ENCODE results near the gene RFNG. TPM values are rescaled to one million over a fixed set of nuclear protein-coding genes. Genes with fewer than 3 reads are reported as not detected.
A peak's percentile ranks its signal among the peaks of the same experiment; 100 is the strongest.

The RFNG gene
- total and polyA plus RNA-seq, 2 of the 13 experiments (the other 11 are each of a cell fraction or from before 2014, with no cell fraction given): 61.4 to 64.0 TPM

GRCh38 chr17:82013772-82014321 is 37.8 kb downstream of the RFNG start (continued):
- TF ChIP-seq KLF6 (CRISPR knock-in tag; IDR thresholded peaks at IDR 0.05): no peak
- no peak for TF ChIP-seq NCOR1 (IDR thresholded peaks at IDR 0.05; ENCODE audit: borderline replicate concordance, low read length)
- no peak for TF ChIP-seq ZNF841 (CRISPR knock-in tag; IDR thresholded peaks at IDR 0.05; ENCODE audit: borderline replicate concordance)
- TF ChIP-seq WIZ (CRISPR knock-in tag; IDR thresholded peaks at IDR 0.05): no peak
- TF ChIP-seq ZFX (CRISPR knock-in tag; IDR thresholded peaks at IDR 0.05; ENCODE audit: low read depth): peak; percentile 75
- no peak for TF ChIP-seq ZNF598 (CRISPR knock-in tag; IDR thresholded peaks at IDR 0.05; ENCODE audit: borderline replicate concordance)
- TF ChIP-seq ZNF280B (CRISPR knock-in tag; IDR thresholded peaks at IDR 0.05; ENCODE audit: borderline replicate concordance): 0 out of 2 replicates have a peak, but pooled peaks have one; percentile 22
- peak; percentile 41; the same call in 1 of the 2 replicates for TF ChIP-seq SAP130 (CRISPR knock-in tag; IDR thresholded peaks at IDR 0.05; ENCODE audit: low read depth)
- no peak for TF ChIP-seq RBAK (CRISPR knock-in tag; IDR thresholded peaks at IDR 0.05)
- TF ChIP-seq MYNN (CRISPR knock-in tag; IDR thresholded peaks at IDR 0.05; ENCODE audit: low read depth): no peak
- no peak for TF ChIP-seq SNAPC4 (CRISPR knock-in tag; IDR thresholded peaks at IDR 0.05)
- TF ChIP-seq DR1 (CRISPR knock-in tag; IDR thresholded peaks at IDR 0.05): no peak
- no peak for TF ChIP-seq TIGD3 (CRISPR knock-in tag; IDR thresholded peaks at IDR 0.05; ENCODE audit: borderline replicate concordance)
- TF ChIP-seq REL (CRISPR knock-in tag; conservative IDR thresholded peaks at IDR 0.05): no peak
- TF ChIP-seq ZBTB4 (CRISPR knock-in tag; IDR thresholded peaks at IDR 0.05; ENCODE audit: borderline replicate concordance): no peak
- no peak for TF ChIP-seq FOXK1 (CRISPR knock-in tag; IDR thresholded peaks at IDR 0.05; ENCODE audit: borderline replicate concordance, low read depth)
- TF ChIP-seq ZNF547 (CRISPR knock-in tag; IDR thresholded peaks at IDR 0.05): no peak
- no peak for TF ChIP-seq ZNF510 (CRISPR knock-in tag; IDR thresholded peaks at IDR 0.05; ENCODE audit: low read depth)
- peak; percentile 41; the same call in 1 of the 2 replicates for TF ChIP-seq ZNF567 (CRISPR knock-in tag; IDR thresholded peaks at IDR 0.05; ENCODE audit: borderline replicate concordance)
